GM23248 (cell line): ENCODE measurements around the gene MAPT. TPM values are rescaled to one million over a fixed set of nuclear protein-coding genes. Genes with fewer than 3 reads are reported as not detected.

ENCODE experiments used
- DNase-seq: peaks from one replicate; pipeline ENCODE4 v3.0.0-alpha.2; 2015
- H2AFZ ChIP-seq: fragments of 200-600 bp; sonication (generic); 2 replicates; pipeline ENCODE4 v1.6.1; 2016; ENCODE audit warnings: antibody characterized with exemption
- H3F3A ChIP-seq: fragments of 200-600 bp; sonication (generic); 2 replicates; pipeline ENCODE4 v1.6.1; 2016; ENCODE audit warnings: mild to moderate bottlenecking, antibody characterized with exemption, mixed run types; ENCODE audit not compliant: insufficient read depth
- H3K27ac ChIP-seq: fragments of 200-600 bp; sonication (generic); 2 replicates; pipeline ENCODE4 v1.5.1; 2016; ENCODE audit warnings: mild to moderate bottlenecking
- H3K27me3 ChIP-seq: fragments of 200-600 bp; sonication (generic); replicated peaks from 2 replicates; pipeline ENCODE4 v1.6.1; 2016; ENCODE audit warnings: mild to moderate bottlenecking; ENCODE audit not compliant: insufficient read depth
- H3K36me3 ChIP-seq: fragments of 200-600 bp; sonication (generic); 2 replicates; pipeline ENCODE4 v1.6.1; 2016; ENCODE audit warnings: low read depth, mild to moderate bottlenecking
- H3K4me1 ChIP-seq: fragments of 200-600 bp; sonication (generic); 2 replicates; pipeline ENCODE4 v1.6.1; 2016; ENCODE audit warnings: mild to moderate bottlenecking; ENCODE audit not compliant: insufficient read depth
- H3K4me2 ChIP-seq: fragments of 200-600 bp; sonication (generic); one replicate; pipeline ENCODE4 v1.6.1; 2016; ENCODE audit warnings: mild to moderate bottlenecking; ENCODE audit not compliant: unreplicated experiment
- H3K4me3 ChIP-seq: fragments of 200-600 bp; sonication (generic); 2 replicates; pipeline ENCODE4 v1.5.1; 2016; ENCODE audit warnings: mild to moderate bottlenecking
- H3K79me2 ChIP-seq: fragments of 200-600 bp; sonication (generic); 2 replicates; pipeline ENCODE4 v1.6.1; 2016; ENCODE audit warnings: mild to moderate bottlenecking; ENCODE audit not compliant: insufficient read depth
- H3K9ac ChIP-seq: fragments of 200-600 bp; sonication (generic); 2 replicates; pipeline ENCODE4 v1.6.1; 2016; ENCODE audit warnings: mild to moderate bottlenecking
- H3K9me2 ChIP-seq: fragments of 200-600 bp; sonication (generic); 2 replicates; pipeline ENCODE4 v1.6.1; 2016; ENCODE audit warnings: mixed run types, mild to moderate bottlenecking, moderate library complexity; ENCODE audit not compliant: insufficient read depth
- H3K9me3 ChIP-seq: fragments of 200-600 bp; sonication (generic); one replicate; pipeline ENCODE4 v1.6.1; 2017; ENCODE audit warnings: low read depth
- H4K20me1 ChIP-seq: fragments of 200-600 bp; sonication (generic); 2 replicates; pipeline ENCODE4 v1.6.0; 2016; ENCODE audit not compliant: insufficient read depth
- EZH2 ChIP-seq: fragments of 200-600 bp; sonication (generic); IDR thresholded peaks from 2 replicates; pipeline ENCODE4 v1.6.1; 2018; ENCODE audit warnings: antibody characterized with exemption, mild to moderate bottlenecking; ENCODE audit not compliant: insufficient read depth, poor library complexity, severe bottlenecking
- EZH2phosphoT487 ChIP-seq: fragments of 200-600 bp; sonication (generic); IDR thresholded peaks from 2 replicates; pipeline ENCODE4 v1.6.1; 2018; ENCODE audit warnings: antibody characterized with exemption, moderate library complexity, mild to moderate bottlenecking, low read depth; ENCODE audit not compliant: insufficient read depth
- WGBS, 2 experiments: methylation state at CpG; one replicate each; pipeline ENCODE4 v1.1.6; 2015 to 2017; ENCODE audit warnings: low lambda C conversion rate in 2 of 2, low coverage in 1 of 2; ENCODE audit errors: missing lambda C conversion rate in 2 of 2; 5-methylcytosine and 5-hydroxymethylcytosine counted together
- in situ Hi-C: fragments of 300-500 bp; cut with MboI; formaldehyde crosslinking; loops from 2 replicates; pipeline ENCODE4 v1.15.0; 2020
- polyA plus RNA-seq: library from polyadenylated mRNA; unstranded; fragments of >200 nt; fragmentation: Nextera tagmentation; extraction: Ambion mirVana; gene quantifications from 2 replicates; pipeline ENCODE4 v1.2.1, GENCODE V29; 2016
- total RNA-seq: library from RNA; depleted of rRNA; stranded (reverse); fragments of >200 nt; shearing (Covaris generic); gene quantifications from 2 replicates; pipeline ENCODE4 v1.2.3, GENCODE V29; 2014

MAPT gene
- total and polyA plus RNA-seq, 2 experiments from 2014 or later: 0.06 TPM; not detected in 1

DNA sequence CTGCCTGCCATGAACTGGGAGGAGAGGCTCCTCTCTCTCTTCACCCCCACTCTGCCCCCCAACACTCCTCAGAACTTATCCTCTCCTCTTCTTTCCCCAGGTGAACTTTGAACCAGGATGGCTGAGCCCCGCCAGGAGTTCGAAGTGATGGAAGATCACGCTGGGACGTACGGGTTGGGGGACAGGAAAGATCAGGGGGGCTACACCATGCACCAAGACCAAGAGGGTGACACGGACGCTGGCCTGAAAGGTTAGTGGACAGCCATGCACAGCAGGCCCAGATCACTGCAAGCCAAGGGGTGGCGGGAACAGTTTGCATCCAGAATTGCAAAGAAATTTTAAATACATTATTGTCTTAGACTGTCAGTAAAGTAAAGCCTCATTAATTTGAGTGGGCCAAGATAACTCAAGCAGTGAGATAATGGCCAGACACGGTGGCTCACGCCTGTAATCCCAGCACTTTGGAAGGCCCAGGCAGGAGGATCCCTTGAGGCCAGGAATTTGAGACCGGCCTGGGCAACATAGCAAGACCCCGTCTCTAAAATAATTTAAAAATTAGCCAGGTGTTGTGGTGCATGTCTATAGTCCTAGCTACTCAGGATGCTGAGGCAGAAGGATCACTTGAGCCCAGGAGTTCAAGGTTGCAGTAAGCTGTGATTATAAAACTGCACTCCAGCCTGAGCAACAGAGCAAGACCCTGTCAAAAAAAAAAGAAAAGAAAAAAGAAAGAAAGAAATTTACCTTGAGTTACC is 68.0 kb downstream of the MAPT start:
- H3K36me3 ChIP-seq: no peaks in the 10 kb centered on the region
- H3K9me2 ChIP-seq: no peaks in the 10 kb centered on the region
- peaks cover 17% of the 10 kb centered on the region for H3K27me3 ChIP-seq
- H3F3A ChIP-seq: no peaks in the 10 kb centered on the region
- H3K9me3 ChIP-seq: no peaks in the 10 kb centered on the region
- no peak overlapping the region for H3K4me2 ChIP-seq
- no peak for TF ChIP-seq EZH2phosphoT487
- TF ChIP-seq EZH2: no peak
- 71 to 73% methylated on average over 12 of the region's 12 CpGs for WGBS, 2 experiments
- H3K79me2 ChIP-seq: no peaks in the 10 kb centered on the region
- H3K4me3 ChIP-seq: no peak overlapping the region
- H3K4me1 ChIP-seq: no peaks in the 10 kb centered on the region
- in situ Hi-C loops: no loop called here
- no peaks in the 10 kb centered on the region for H4K20me1 ChIP-seq
- no peak for DNase-seq
- no peak overlapping the region for H3K27ac ChIP-seq
- no peak overlapping the region for H2AFZ ChIP-seq
- no peak overlapping the region for H3K9ac ChIP-seq

GRCh38 chr17:45963283-45963682 is 68.9 kb downstream of the MAPT start:
- DNase-seq: no peak
- H3F3A ChIP-seq: no peaks in the 10 kb centered on the region
- TF ChIP-seq EZH2 (no peak), EZH2phosphoT487 (no peak)
- H3K4me2 ChIP-seq: no peak overlapping the region
- no peaks in the 10 kb centered on the region for H3K9me2 ChIP-seq
- in situ Hi-C loops: no loop called here
- WGBS, 2 experiments: 54 to 55% methylated on average over 5 of the region's 5 CpGs
- H3K4me3 ChIP-seq: no peak overlapping the region
- no peak overlapping the region for H2AFZ ChIP-seq
- peaks cover 13% of the 10 kb centered on the region for H3K27me3 ChIP-seq
- no peaks in the 10 kb centered on the region for H3K36me3 ChIP-seq
- H3K9me3 ChIP-seq: no peaks in the 10 kb centered on the region
- H3K79me2 ChIP-seq: no peaks in the 10 kb centered on the region
- no peak overlapping the region for H3K27ac ChIP-seq
- H3K4me1 ChIP-seq: no peaks in the 10 kb centered on the region
- no peak overlapping the region for H3K9ac ChIP-seq
- no peaks in the 10 kb centered on the region for H4K20me1 ChIP-seq

- 68 to 72% methylated on average over 3 to 5 of the region's 5 CpGs for WGBS, 2 experiments
- H4K20me1 ChIP-seq: no peaks in the 10 kb centered on the region
- H3K9ac ChIP-seq: no peak overlapping the region
- in situ Hi-C loops: no loop called here
- H3K4me1 ChIP-seq: no peaks in the 10 kb centered on the region
- H3K4me3 ChIP-seq: no peak overlapping the region
- no peak for TF ChIP-seq EZH2phosphoT487
- TF ChIP-seq EZH2: no peak
- H3K27me3 ChIP-seq: peaks cover 12% of the 10 kb centered on the region
- no peak overlapping the region for H3K4me2 ChIP-seq
- H3F3A ChIP-seq: no peaks in the 10 kb centered on the region
- no peaks in the 10 kb centered on the region for H3K79me2 ChIP-seq
- no peaks in the 10 kb centered on the region for H3K9me2 ChIP-seq
- DNase-seq: no peak
- H3K36me3 ChIP-seq: no peaks in the 10 kb centered on the region
- H2AFZ ChIP-seq: no peak overlapping the region
- no peaks in the 10 kb centered on the region for H3K9me3 ChIP-seq
- H3K27ac ChIP-seq: no peak overlapping the region
Observed at GRCh38 chr17:45963889-45964288, 69.5 kb downstream of the MAPT start.

DNA sequence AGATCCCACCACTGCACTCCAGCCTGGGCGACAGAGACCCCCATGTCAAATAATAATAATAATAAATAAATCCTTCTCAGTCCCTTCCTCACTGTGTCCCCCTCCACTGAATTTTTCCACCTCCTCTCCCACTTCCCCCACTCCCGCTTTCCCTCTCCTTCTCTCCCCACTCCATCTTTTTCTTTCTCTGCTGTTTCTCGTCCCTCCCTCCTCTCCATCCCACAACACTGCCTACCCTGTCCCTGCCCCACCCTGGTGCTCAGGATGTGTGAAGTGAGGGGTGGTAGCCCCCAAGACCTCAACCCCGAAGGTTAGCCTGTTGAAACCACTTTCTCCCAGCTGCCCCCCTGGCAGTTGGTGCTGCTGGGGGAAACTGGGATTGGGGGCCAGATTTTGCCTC is 70.3 kb downstream of the MAPT start:
- no peaks in the 10 kb centered on the region for H4K20me1 ChIP-seq
- no peaks in the 10 kb centered on the region for H3K79me2 ChIP-seq
- no peaks in the 10 kb centered on the region for H3K9me3 ChIP-seq
- H3K27ac ChIP-seq: no peak overlapping the region
- H3K4me1 ChIP-seq: no peaks in the 10 kb centered on the region
- 70 to 86% methylated on average over 4 of the region's 4 CpGs for WGBS, 2 experiments
- no peak overlapping the region for H3K4me3 ChIP-seq
- no peaks in the 10 kb centered on the region for H3K9me2 ChIP-seq
- H3K36me3 ChIP-seq: no peaks in the 10 kb centered on the region
- no peak overlapping the region for H3K4me2 ChIP-seq
- no peaks in the 10 kb centered on the region for H3F3A ChIP-seq
- in situ Hi-C loops: no loop called here
- TF ChIP-seq EZH2phosphoT487 (no peak), EZH2 (no peak)
- peaks cover 12% of the 10 kb centered on the region for H3K27me3 ChIP-seq
- no peak overlapping the region for H2AFZ ChIP-seq
- no peak overlapping the region for H3K9ac ChIP-seq
- no peak for DNase-seq
